Spleen (tissue), 7 donors: ENCODE results near the gene ZNF217.

Experiments used
- CTCF ChIP-seq, 11 experiments: fragments of 200-600 bp in 7 of 11; fragments of 450-650 bp in 4 of 11; sonication (generic) in 4 of 11; IDR thresholded peaks in 8 of 11; conservative IDR thresholded peaks in 3 of 11; 1 replicate in 7 of 11; 2 replicates in 4 of 11; pipeline versions ENCODE4 v1.4.0 to v1.8.0; 2016 to 2021; ENCODE audit warnings: antibody characterized with exemption in 11 of 11, inconsistent platforms in 4 of 11, mild to moderate bottlenecking in 1 of 11
- POLR2AphosphoS5 ChIP-seq, 3 donors: sonication (generic); formaldehyde crosslinking; IDR thresholded peaks; one replicate each; pipeline ENCODE4 v1.5.1; 2017; ENCODE audit warnings: antibody characterized with exemption in 3 of 3
- donor health status: DM: no; HTN: no; CAD: no; lungs with moderate emphysema.
- donor health status: DM: no; HTN: no; CAD: no.
- donor health status: DM: no; HTN: no; CAD: no.

GRCh38 chr20:53623454-53624211 lies 30.0 kb upstream of the ZNF217 start:
- TF ChIP-seq CTCF (IDR thresholded peaks at IDR 0.05 in 8 of 11, conservative IDR thresholded peaks at IDR 0.05 in 3 of 11) (no peak), POLR2AphosphoS5 (IDR thresholded peaks at IDR 0.05) (peak in 2 of 3 donors; percentile 7 to 65)
